Activated T-helper 17 cell treated with anti-CD3 and anti-CD28 coated beads, Interleukin-2, amount 50 U/mL, for 72 hours (primary cell): ENCODE results near the gene WWC1. TPM values are rescaled to one million over a fixed set of nuclear protein-coding genes. Genes with fewer than 3 reads are reported as not detected.

ENCODE experiments used
- ATAC-seq: fragments of 150-1000 bp; cut with Tn5 transposase; replicated peaks from 2 replicates; pipeline ENCODE4 v1.10.0; 2021; ENCODE audit warnings: mild to moderate bottlenecking, moderate library complexity
- H3K27ac Mint-ChIP-seq: one replicate; pipeline ENCODE4 v1.8.0; 2022; ENCODE audit warnings: mixed read lengths
- H3K27me3 Mint-ChIP-seq: one replicate; pipeline ENCODE4 v1.8.0; 2022; ENCODE audit warnings: mixed read lengths
- H3K36me3 Mint-ChIP-seq: one replicate; pipeline ENCODE4 v1.8.0; 2022; ENCODE audit warnings: low read depth, mild to moderate bottlenecking, mixed read lengths
- H3K4me1 Mint-ChIP-seq: one replicate; pipeline ENCODE4 v1.8.0; 2022; ENCODE audit warnings: mixed read lengths
- H3K4me3 Mint-ChIP-seq: one replicate; pipeline ENCODE4 v1.8.0; 2022; ENCODE audit warnings: mild to moderate bottlenecking, mixed read lengths
- H3K9me3 Mint-ChIP-seq: one replicate; pipeline ENCODE4 v1.8.0; 2022; ENCODE audit warnings: mixed read lengths
- total RNA-seq, 2 donors: library from RNA; stranded (reverse); gene quantifications; one replicate each; pipeline ENCODE4 v1.2.3, GENCODE V29; 2022

The WWC1 gene
- total RNA-seq, 2 donors from 2014 or later = 1.3 to 1.9 TPM

DNA sequence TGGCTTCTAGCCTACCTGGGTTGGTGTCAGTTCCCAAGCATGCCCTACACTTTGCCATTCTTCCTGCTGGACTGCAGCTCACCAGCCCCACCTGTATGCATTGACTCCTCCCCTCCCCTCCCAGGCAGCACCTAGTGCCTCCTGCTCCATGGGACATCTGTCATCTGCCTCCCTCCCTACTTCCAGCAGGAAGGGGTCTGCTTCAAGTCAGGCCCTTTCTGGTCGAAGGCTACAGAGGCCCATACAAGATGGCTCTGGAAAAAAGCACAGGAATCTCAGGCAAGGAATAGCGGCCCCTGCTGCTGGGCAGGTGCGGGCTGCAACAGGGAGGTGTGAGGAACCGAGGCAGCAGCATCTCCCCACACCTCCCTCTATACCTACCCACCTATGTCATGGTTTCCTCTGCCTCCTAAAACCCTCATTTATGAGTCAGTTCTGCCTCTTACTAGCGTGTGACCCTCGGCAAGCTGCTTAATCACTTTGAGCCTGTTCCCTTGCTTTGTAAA, 19.7 kb downstream of the WWC1 start:
- Mint-ChIP-seq H3K4me3 (no peak overlapping the region), H3K4me1 (no peaks in the 10 kb centered on the region), H3K9me3 (no peaks in the 10 kb centered on the region), H3K27ac (no peak overlapping the region), H3K36me3 (no peaks in the 10 kb centered on the region), H3K27me3 (no peaks in the 10 kb centered on the region)
- ATAC-seq = peak; percentile 29

DNA sequence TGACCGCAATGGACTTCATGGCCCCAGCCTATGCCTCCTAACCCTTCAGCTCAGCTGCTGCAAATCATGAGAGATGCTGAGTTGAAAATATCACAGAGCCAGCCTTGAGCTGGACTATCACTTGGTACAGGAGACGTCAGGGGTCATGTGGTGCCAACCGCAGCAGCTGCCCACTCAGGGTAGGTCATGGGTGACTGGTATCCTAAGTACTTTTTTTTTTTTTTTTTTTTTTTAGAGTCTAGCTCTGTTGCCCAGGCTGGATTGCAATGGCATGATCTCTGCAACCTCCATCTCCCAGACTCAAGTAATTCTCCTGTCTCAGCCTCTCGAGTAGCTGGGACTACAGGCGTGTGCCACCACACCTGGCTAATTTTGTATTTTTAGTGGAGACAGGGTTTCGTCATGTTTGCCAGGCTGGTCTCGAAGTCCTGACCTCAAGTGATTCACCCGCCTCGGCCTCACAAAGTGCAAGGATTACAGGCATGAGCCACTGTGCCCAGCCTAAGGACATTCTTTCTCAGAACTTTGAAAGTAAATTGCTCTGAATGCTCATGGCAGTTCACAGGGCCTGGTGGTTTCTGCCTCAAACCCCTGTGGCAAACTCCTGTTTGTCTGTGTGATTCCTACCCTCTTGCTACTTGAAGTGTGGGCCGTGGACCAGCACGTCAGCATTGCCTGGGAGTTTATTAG, 21.3 kb downstream of the WWC1 start:
- Mint-ChIP-seq H3K36me3 (no peaks in the 10 kb centered on the region), H3K27me3 (no peaks in the 10 kb centered on the region), H3K27ac (no peak overlapping the region), H3K9me3 (no peaks in the 10 kb centered on the region), H3K4me3 (no peak overlapping the region), H3K4me1 (no peaks in the 10 kb centered on the region)
- ATAC-seq = no peak

DNA sequence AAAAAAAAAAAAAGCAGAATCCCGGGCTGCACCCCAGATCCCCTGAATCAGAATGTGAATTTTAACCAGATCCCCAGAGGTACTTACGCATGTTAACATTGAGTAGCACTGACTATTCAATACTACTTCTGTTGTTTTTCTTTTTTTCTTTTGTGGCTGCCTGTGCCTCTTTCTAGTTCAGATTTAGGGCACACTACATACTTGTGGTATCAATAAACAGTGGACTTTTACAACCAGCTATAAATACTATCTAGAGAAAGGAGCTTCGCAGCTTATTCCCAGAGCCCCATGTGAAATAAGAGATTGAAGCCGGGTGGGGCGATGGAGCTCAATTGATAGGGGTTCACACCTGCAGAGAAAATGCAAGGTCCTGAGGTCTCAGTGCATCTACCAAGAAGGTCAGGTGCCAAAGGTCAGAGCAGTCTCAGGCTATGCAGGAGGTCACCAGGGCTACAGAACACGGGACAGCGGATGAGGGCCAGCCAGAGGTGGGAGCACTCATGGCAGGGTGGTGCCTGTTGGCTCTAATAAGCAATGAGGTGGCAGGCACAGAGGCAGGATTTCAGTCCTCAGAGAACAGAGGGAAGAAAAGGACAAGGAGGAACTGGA, 22.3 kb downstream of the WWC1 start:
- H3K27ac Mint-ChIP-seq = no peak overlapping the region
- no peaks in the 10 kb centered on the region for H3K4me1 Mint-ChIP-seq
- no peaks in the 10 kb centered on the region for H3K9me3 Mint-ChIP-seq
- ATAC-seq = no peak
- no peak overlapping the region for H3K4me3 Mint-ChIP-seq
- no peaks in the 10 kb centered on the region for H3K27me3 Mint-ChIP-seq
- no peaks in the 10 kb centered on the region for H3K36me3 Mint-ChIP-seq

DNA sequence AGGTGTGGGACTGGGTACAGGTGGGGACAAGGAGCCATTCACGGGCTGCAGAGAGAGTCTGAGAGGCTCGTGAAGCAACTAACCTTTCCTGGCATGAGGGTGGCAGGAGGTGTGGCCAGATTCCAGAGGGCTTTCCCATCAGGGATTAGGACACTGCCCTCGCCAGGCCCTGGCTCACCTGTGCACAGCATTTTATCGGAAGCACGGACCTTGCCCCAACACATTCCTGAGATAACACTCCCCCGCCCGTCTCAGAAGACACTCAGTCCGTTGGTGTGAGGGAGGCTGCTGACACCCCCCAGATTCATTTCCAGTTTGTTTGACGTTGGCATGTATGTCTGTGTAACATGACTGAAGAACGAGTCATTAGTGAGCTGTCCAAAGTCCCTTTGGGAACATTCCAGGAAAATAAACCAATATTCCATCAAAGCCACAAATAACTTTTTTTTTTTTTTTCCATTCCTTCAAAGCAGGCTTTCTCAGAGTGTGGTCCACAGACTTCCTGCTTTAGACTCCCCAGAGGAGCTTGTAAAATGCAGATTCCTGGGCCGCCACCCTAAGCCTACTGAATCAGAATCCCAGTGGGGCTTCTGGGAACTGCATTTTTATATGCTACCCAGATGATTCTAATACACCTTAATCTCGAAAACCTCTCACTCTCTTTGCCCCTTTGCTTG, 23.4 kb downstream of the WWC1 start:
- Mint-ChIP-seq H3K9me3 (no peaks in the 10 kb centered on the region), H3K36me3 (no peaks in the 10 kb centered on the region), H3K27ac (no peak overlapping the region), H3K4me1 (no peaks in the 10 kb centered on the region), H3K4me3 (no peak overlapping the region), H3K27me3 (no peaks in the 10 kb centered on the region)
- no peak for ATAC-seq

DNA sequence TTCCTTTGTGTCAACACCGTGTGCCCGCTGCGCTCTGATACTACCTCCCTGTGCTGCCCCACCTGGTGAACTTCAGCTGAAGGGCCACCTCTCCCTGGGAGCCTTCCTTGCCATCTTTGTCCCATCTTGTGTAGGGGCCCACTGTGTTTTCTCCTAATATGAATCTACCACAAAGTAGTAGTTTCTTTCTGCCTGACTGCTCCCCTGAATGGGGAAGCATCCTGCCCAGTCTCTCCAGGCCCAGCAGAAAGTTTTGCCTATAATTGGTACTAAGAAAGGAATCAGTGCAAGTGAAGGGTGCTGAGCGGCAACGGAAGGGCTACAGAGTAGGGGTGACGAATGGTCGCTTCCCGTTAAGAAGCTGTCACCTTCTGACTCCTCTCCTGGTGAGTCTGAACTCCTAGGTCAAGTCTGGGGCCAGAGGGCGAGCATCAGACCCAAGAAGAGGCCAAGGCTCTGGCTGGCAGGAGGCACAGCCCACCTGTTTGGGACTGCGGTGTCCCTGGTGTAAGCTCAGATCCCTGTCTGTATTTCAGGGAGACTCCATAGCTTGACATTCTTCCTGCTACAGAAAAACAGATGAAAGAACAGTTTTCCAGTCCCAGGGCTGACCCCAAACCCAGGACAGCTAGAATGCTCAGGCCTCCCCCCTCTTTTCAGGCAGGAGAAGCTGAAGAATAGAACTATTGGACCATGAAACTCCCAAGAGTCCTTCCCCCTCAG, 24.1 kb downstream of the WWC1 start:
- H3K4me1 Mint-ChIP-seq = no peaks in the 10 kb centered on the region
- H3K4me3 Mint-ChIP-seq = no peak overlapping the region
- no peaks in the 10 kb centered on the region for H3K9me3 Mint-ChIP-seq
- H3K27ac Mint-ChIP-seq = no peak overlapping the region
- no peaks in the 10 kb centered on the region for H3K36me3 Mint-ChIP-seq
- H3K27me3 Mint-ChIP-seq = no peaks in the 10 kb centered on the region
- no peak for ATAC-seq

DNA sequence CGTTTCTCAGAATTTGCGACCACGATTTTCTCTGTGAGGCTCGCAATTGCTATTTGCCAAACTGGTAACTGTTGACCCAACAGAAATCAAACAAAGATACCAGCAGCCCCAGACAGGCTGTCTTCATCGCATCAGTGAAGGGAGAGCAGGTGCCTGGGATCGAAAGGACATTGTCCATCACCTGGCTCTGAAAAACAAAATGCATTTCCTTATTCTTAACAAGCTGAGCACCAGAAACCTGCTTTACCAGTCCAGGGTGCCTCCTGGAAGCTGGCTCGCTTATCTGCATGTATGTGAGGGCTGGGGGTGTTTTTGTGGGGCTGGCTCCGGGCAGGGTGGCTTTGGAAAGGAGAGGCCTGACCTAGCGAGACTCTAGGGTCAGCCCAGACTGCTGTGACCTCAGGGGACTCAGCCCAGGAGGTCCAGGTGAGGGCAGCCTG, 24.7 kb downstream of the WWC1 start:
- H3K4me3 Mint-ChIP-seq = no peak overlapping the region
- H3K27ac Mint-ChIP-seq = no peak overlapping the region
- no peak for ATAC-seq
- no peaks in the 10 kb centered on the region for H3K36me3 Mint-ChIP-seq
- no peaks in the 10 kb centered on the region for H3K9me3 Mint-ChIP-seq
- H3K4me1 Mint-ChIP-seq = no peaks in the 10 kb centered on the region
- no peaks in the 10 kb centered on the region for H3K27me3 Mint-ChIP-seq

DNA sequence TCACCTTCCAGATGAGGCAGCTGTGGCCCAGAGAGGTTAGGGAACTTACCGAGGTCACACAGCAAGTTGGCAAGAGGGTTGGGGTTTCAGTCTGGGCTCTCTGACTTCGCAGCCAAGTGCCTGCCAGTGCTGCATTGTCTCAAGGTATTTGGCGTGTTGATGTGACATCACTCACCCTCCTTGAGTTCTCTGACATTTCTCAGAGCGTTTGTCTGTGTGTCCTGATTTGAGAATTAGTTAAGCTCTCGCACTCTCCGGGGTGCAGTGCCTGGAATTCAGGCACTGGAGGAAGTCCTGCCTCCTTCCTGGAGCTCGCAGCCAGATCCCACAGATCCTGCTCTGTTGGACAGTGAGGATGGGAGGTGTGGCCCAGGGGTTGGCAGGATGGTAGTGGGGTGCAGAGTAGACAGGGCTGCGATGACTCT, 25.7 kb downstream of the WWC1 start:
- no peaks in the 10 kb centered on the region for H3K27me3 Mint-ChIP-seq
- no peak for ATAC-seq

DNA sequence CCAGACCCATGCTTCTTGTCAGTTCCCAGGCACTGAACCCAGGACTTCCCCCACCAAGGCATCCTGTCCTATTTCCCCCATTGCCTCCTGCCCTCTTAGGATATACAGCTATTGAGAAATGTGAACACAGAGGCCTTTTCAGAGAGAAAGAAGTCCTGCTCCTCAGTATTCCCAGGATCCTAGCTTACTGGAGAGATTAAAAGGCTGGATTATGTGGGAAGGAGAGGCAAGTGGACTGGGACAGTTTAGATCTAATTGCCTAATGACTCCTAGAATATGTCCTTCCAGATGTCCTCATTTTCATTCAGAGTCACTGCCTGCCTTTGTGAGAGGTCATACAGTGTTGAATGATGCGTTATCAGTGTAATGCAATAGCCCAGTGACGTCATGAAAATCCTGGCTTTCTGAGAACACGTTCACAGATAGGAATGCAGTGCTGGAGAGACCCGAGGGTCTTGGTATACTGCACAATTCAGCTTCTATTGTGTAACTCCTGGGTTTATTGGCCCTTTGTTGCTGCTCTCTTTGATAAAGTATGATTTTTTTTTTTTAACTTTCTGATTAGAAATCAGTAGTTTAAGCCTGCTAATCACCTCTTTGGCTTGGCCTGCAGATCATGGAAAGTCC, 26.2 kb downstream of the WWC1 start:
- Mint-ChIP-seq H3K27me3 (no peaks in the 10 kb centered on the region), H3K36me3 (no peaks in the 10 kb centered on the region), H3K9me3 (no peaks in the 10 kb centered on the region), H3K4me3 (no peak overlapping the region), H3K27ac (no peak overlapping the region), H3K4me1 (no peaks in the 10 kb centered on the region)
- ATAC-seq = no peak

More for the DNA sequence above, 25.7 kb downstream of the WWC1 start:
- no peaks in the 10 kb centered on the region for H3K36me3 Mint-ChIP-seq
- no peaks in the 10 kb centered on the region for H3K9me3 Mint-ChIP-seq
- H3K27ac Mint-ChIP-seq = no peak overlapping the region
- H3K4me1 Mint-ChIP-seq = no peaks in the 10 kb centered on the region
- H3K4me3 Mint-ChIP-seq = no peak overlapping the region

DNA sequence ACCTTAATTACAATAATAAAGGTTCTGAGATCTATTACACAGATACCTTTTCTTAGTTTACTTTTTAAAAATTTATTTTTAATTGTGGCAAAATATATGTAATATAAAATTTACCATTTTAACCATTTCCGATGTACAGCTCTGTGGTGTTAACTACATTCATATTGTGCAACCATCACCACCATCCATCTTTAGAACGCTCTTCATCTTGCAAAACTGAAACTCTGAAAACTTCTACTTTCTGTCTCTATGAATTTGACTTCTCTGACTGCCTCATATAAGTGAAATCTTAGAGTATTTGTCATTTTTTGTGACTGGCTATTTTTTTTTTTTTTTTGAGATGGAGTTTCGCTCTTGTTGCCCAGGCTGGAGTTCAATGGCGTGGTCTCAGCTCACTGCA, 26.8 kb downstream of the WWC1 start:
- H3K27ac Mint-ChIP-seq = no peak overlapping the region
- no peaks in the 10 kb centered on the region for H3K9me3 Mint-ChIP-seq
- H3K4me1 Mint-ChIP-seq = no peaks in the 10 kb centered on the region
- H3K4me3 Mint-ChIP-seq = no peak overlapping the region
- no peaks in the 10 kb centered on the region for H3K27me3 Mint-ChIP-seq
- no peaks in the 10 kb centered on the region for H3K36me3 Mint-ChIP-seq
- ATAC-seq = no peak

DNA sequence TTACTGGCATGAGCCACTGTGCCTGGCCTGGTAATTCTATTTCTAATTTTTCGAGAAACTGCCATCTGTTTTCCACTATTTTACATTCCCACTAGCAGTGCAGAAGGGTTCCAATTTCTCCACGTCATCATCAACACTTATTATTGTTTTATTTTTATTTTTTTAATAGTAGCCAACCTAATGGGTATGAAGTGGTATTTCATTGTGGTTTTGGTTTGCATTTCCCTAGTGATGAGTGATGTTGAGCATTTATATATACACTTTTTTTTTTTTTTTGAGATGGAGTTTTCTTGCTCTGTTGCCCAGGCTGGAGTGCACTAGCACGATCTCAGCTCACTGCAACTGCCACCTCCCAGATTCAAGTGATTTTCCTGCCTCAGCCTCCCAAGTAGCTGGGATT, 28.3 kb downstream of the WWC1 start:
- Mint-ChIP-seq H3K27me3 (no peaks in the 10 kb centered on the region), H3K4me3 (no peak overlapping the region), H3K27ac (no peak overlapping the region), H3K36me3 (no peaks in the 10 kb centered on the region), H3K4me1 (no peaks in the 10 kb centered on the region), H3K9me3 (no peaks in the 10 kb centered on the region)
- ATAC-seq = no peak

DNA sequence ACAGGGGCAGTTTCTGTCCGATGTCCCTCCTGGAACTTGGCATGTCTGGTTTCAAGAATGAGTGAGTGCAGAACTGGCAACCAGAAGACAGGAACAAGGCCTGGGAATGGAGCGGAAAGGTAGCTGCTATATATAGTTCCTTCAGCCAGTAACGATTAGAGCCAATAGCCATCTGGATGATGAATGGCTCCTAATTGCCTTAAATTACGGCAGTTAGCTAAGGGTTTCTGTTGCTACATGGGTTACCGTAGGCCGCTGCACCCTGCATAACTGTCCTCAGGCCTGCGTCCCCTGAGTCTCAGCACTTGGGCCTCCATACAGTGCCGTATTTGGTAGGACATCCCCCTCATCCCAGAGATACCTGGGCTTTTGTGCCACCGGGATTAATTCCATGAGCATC, 29.4 kb downstream of the WWC1 start:
- no peaks in the 10 kb centered on the region for H3K36me3 Mint-ChIP-seq
- H3K4me1 Mint-ChIP-seq = no peaks in the 10 kb centered on the region
- H3K4me3 Mint-ChIP-seq = no peak overlapping the region
- H3K27me3 Mint-ChIP-seq = no peaks in the 10 kb centered on the region
- ATAC-seq = no peak
- H3K27ac Mint-ChIP-seq = no peak overlapping the region
- H3K9me3 Mint-ChIP-seq = no peaks in the 10 kb centered on the region

DNA sequence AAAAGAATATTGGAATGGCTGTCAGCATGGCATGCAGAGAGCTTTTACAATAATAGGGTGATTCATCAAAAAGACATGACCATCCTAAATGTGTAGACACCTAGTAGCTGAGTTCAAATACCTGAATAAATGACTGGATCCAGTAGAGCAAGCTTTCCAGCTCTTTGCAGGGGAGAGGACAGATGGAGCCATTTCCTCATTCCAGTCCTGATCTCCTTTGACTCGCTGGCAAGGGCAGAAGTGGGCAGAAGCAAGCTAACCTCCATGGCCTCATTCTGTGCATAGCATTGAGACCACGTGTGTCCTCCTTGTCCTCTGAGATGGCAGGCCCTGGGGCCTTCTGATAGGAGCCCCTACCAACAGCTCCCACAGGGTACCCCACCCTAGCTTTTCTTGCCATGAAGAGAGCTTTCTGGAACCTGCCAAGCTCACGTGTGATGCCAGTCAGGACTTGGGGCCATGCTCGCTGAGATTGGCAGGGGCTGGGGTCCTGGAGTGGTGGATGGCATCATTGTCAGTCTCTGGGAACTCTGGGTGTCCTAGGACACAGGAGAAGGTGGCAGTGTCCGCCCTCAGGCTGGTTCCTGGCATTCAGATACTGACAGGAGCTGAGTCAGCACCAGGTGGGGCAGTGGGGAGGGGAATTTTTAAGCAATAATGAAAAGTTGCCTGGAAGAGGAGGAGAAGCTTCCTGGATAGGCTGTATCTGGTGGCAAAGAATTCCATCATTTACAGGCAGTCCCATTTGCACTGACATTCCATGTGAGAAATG, 33.6 kb downstream of the WWC1 start:
- no peak for ATAC-seq
- H3K9me3 Mint-ChIP-seq = no peaks in the 10 kb centered on the region
- no peaks in the 10 kb centered on the region for H3K27me3 Mint-ChIP-seq
- no peaks in the 10 kb centered on the region for H3K36me3 Mint-ChIP-seq
- H3K4me1 Mint-ChIP-seq = no peaks in the 10 kb centered on the region
- no peak overlapping the region for H3K4me3 Mint-ChIP-seq
- H3K27ac Mint-ChIP-seq = no peak overlapping the region

DNA sequence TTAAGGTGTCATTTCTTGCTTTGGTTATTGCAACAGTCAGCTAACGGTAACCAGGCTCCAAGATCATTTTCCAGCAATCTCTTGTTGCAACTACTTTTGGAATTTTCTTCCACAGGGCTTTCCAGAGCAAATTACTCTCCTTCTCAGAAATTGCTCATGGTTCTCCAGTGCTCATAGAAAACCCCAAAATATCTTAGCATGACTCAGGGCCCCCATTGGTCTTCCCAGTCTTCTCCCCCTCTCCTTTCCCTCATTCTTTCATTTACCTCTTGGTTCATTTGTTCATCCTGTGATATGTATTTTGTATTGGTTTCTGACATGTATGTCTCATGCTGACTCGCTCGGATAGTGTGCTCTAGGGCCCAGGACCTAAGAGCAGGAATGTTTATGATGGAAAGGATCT, 35.6 kb downstream of the WWC1 start:
- H3K4me3 Mint-ChIP-seq = no peak overlapping the region
- no peak for ATAC-seq
- H3K36me3 Mint-ChIP-seq = no peaks in the 10 kb centered on the region
- no peaks in the 10 kb centered on the region for H3K27me3 Mint-ChIP-seq
- H3K4me1 Mint-ChIP-seq = no peaks in the 10 kb centered on the region
- H3K27ac Mint-ChIP-seq = no peak overlapping the region
- H3K9me3 Mint-ChIP-seq = no peaks in the 10 kb centered on the region

DNA sequence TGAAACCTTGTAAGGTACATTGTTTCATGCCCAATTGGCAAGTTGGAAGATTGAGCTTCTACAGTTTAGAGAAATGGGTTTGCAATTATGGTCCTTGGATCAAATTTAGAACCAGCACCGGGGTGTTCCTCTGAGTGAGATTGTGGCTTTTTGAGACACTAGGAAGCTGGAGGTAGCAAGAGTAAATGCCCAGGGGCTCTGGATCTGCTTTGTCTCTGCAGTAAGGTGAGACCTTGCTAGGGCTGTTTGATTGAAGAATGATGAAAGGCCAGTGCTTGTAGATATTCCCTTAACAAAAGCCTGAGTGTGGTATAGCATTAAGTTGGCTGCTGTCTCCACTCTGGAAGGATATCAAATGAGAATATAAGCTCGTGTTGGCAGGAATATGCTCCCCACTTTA, 36.0 kb downstream of the WWC1 start:
- no peaks in the 10 kb centered on the region for H3K4me1 Mint-ChIP-seq
- no peaks in the 10 kb centered on the region for H3K9me3 Mint-ChIP-seq
- H3K27me3 Mint-ChIP-seq = no peaks in the 10 kb centered on the region
- H3K4me3 Mint-ChIP-seq = no peak overlapping the region
- H3K36me3 Mint-ChIP-seq = no peaks in the 10 kb centered on the region
- no peak overlapping the region for H3K27ac Mint-ChIP-seq
- no peak for ATAC-seq
